Endothelial cell (in vitro differentiated cells): ENCODE results near the gene NEDD4L. TPM values are rescaled to one million over a fixed set of nuclear protein-coding genes. Genes with fewer than 3 reads are reported as not detected.

Experiments
- DNase-seq: peaks from one replicate; pipeline ENCODE4 v3.0.0; 2021; ENCODE audit warnings: low spot score
- H3K27ac Mint-ChIP-seq: one replicate; pipeline ENCODE4 v1.8.0; 2021; ENCODE audit warnings: mixed read lengths, inconsistent platforms; ENCODE audit not compliant: unreplicated experiment
- H3K27me3 Mint-ChIP-seq: one replicate; pipeline ENCODE4 v1.8.0; 2021; ENCODE audit warnings: mild to moderate bottlenecking, moderate library complexity, mixed read lengths, inconsistent platforms; ENCODE audit not compliant: unreplicated experiment
- H3K36me3 Mint-ChIP-seq: one replicate; pipeline ENCODE4 v1.8.0; 2021; ENCODE audit warnings: mild to moderate bottlenecking, low read depth, mixed read lengths, inconsistent platforms; ENCODE audit not compliant: unreplicated experiment
- H3K4me1 Mint-ChIP-seq: one replicate; pipeline ENCODE4 v1.8.0; 2021; ENCODE audit warnings: mild to moderate bottlenecking, mixed read lengths, inconsistent platforms; ENCODE audit not compliant: unreplicated experiment
- H3K4me3 Mint-ChIP-seq: one replicate; pipeline ENCODE4 v1.8.0; 2021; ENCODE audit warnings: mild to moderate bottlenecking, mixed read lengths, inconsistent platforms; ENCODE audit not compliant: unreplicated experiment
- H3K9me3 Mint-ChIP-seq: one replicate; pipeline ENCODE4 v1.8.0; 2021; ENCODE audit warnings: mixed read lengths, inconsistent platforms; ENCODE audit not compliant: unreplicated experiment
- total RNA-seq: library from RNA; stranded (reverse); fragmentation: NEBNext Ultra II Directional; extraction: Animal tissue kit (Norgen Biotek cat#: 25700); gene quantifications from one replicate; pipeline ENCODE4 v1.2.1, GENCODE V29; 2021; ENCODE audit not compliant: unreplicated experiment
- TF ChIP-seq, protein P1 (sequence below): fragments of 200-600 bp; sonication (generic); IDR thresholded peaks from one replicate; pipeline ENCODE4 v1.5.0; 2021; ENCODE audit warnings: antibody characterized with exemption; ENCODE audit not compliant: unreplicated experiment

NEDD4L gene
- total RNA-seq, 1 donor from 2014 or later = 42.8 TPM

DNA sequence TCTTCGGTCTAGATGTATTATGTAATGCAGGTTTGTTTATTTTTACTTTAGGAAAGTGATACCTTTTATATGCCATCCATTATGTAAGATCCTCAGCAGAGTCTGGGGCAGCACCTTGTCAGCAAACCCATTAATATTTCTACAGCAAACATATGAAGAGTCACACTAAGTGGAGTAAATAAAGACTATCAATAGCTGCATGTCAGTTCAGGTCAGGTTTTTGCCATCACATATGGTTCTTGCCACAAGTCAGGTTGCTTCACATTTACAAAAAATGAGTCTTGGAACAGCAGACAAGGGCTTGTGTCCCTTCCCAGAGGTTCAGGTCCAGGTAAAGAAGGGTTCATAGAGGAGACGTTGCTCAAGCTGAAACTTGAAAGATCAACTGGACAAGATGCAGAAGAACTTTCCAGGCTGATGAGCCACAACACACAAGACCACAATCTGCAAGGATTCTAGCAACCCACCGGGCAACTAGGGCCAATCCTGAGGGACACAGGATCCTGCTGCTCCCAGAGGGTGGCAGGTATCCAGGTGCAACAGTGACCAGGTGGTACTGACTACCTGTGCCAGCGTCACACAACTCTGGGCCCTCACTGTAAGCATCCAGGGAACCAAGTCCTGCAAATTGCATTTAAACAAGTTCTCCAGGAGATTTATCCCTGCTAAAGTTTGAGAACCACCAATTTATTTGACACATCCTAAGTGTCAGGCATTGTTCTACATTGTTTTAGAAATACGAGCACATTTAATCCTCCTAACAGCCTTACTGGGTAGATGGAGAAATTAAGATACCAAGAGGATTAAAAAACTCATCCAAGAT, 369.0 kb downstream of the NEDD4L start:
- Mint-ChIP-seq H3K9me3 (no peaks in the 10 kb centered on the region), H3K27ac (no peak overlapping the region), H3K36me3 (no peaks in the 10 kb centered on the region), H3K27me3 (no peaks in the 10 kb centered on the region), H3K4me1 (peaks cover 7% of the 10 kb centered on the region), H3K4me3 (no peak overlapping the region)
- TF ChIP-seq, protein P1, sequence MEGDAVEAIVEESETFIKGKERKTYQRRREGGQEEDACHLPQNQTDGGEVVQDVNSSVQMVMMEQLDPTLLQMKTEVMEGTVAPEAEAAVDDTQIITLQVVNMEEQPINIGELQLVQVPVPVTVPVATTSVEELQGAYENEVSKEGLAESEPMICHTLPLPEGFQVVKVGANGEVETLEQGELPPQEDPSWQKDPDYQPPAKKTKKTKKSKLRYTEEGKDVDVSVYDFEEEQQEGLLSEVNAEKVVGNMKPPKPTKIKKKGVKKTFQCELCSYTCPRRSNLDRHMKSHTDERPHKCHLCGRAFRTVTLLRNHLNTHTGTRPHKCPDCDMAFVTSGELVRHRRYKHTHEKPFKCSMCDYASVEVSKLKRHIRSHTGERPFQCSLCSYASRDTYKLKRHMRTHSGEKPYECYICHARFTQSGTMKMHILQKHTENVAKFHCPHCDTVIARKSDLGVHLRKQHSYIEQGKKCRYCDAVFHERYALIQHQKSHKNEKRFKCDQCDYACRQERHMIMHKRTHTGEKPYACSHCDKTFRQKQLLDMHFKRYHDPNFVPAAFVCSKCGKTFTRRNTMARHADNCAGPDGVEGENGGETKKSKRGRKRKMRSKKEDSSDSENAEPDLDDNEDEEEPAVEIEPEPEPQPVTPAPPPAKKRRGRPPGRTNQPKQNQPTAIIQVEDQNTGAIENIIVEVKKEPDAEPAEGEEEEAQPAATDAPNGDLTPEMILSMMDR = no peak
- no peak for DNase-seq

GRCh38 chr18:58413667-58414628, 369.9 kb downstream of the NEDD4L start:
- Mint-ChIP-seq H3K9me3 (no peaks in the 10 kb centered on the region), H3K36me3 (no peaks in the 10 kb centered on the region), H3K4me3 (no peak overlapping the region), H3K27ac (no peak overlapping the region), H3K27me3 (no peaks in the 10 kb centered on the region), H3K4me1 (peaks cover 12% of the 10 kb centered on the region)
- DNase-seq = no peak
- TF ChIP-seq, protein P1 = no peak

DNA sequence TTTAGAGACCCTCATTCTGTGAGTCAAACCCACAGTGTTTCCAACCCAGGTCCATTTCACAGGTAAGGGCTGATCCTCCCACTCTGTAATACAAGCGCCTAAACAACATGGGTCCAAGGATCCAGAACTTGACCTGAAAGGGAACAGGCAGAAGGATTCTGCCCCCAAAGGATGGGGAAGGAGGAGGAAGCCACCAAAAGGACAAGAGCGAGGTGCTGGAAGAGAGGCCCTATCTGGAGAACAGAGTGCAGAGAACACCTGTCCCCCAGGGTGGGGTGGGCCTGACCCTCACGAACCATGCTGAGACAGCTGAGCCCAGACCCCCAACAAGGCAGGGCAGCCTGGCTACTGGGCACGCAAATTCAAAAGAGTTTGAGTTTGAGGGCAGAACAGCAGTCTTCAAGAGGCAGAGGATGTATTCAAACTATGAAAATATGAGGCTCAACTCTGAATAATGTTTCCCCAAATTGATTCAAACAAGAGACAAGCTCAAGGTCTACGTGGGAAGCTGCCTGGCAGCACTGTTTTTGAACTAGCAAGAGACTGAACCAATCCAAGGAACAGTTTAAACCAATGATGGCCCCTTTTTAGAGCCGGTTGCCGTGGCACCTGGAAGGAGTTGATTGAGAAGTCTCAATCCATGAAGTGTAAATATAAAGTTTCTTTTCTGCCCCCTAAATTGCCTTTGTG, 372.1 kb downstream of the NEDD4L start:
- no peak overlapping the region for H3K27ac Mint-ChIP-seq
- H3K27me3 Mint-ChIP-seq = no peaks in the 10 kb centered on the region
- peaks cover 4% of the 10 kb centered on the region for H3K36me3 Mint-ChIP-seq

GRCh38 chr18:58416704-58417683, 373.0 kb downstream of the NEDD4L start:
- Mint-ChIP-seq H3K36me3 (peaks cover 4% of the 10 kb centered on the region), H3K27ac (no peak overlapping the region), H3K27me3 (no peaks in the 10 kb centered on the region), H3K9me3 (no peaks in the 10 kb centered on the region), H3K4me3 (peak overlapping the region; percentile 26), H3K4me1 (peaks cover 12% of the 10 kb centered on the region)
- TF ChIP-seq, protein P1 = no peak
- no peak for DNase-seq

More for the DNA sequence above, 372.1 kb downstream of the NEDD4L start:
- Mint-ChIP-seq H3K9me3 (no peaks in the 10 kb centered on the region), H3K4me3 (no peak overlapping the region), H3K4me1 (peaks cover 12% of the 10 kb centered on the region)
- no peak for DNase-seq
- TF ChIP-seq, protein P1 = no peak
